Ishikawa (cell line): Measurements from ENCODE around the gene HMGB3.

ENCODE experiments used
- CREB1 ChIP-seq: IDR thresholded peaks from 2 replicates; pipeline ENCODE4 v1.6.1; 2012; ENCODE audit warnings: low read depth
- EGR1 ChIP-seq: IDR thresholded peaks from 2 replicates; pipeline ENCODE4 v1.6.1; 2012
- EP300 ChIP-seq: IDR thresholded peaks from 2 replicates; pipeline ENCODE4 v1.6.1; 2012; ENCODE audit warnings: borderline replicate concordance
- RAD21 ChIP-seq: IDR thresholded peaks from 2 replicates; pipeline ENCODE4 v1.6.1; 2012; ENCODE audit warnings: low read depth
- TAF1 ChIP-seq: IDR thresholded peaks from 2 replicates; pipeline ENCODE4 v1.6.1; 2012; ENCODE audit warnings: low read depth, mild to moderate bottlenecking
- TCF12 ChIP-seq: IDR thresholded peaks from 2 replicates; pipeline ENCODE4 v1.6.1; 2012; ENCODE audit warnings: low read depth
- YY1 ChIP-seq: IDR thresholded peaks from 2 replicates; pipeline ENCODE4 v1.6.1; 2012; ENCODE audit warnings: low read depth
- TF ChIP-seq, protein P1 (sequence below): IDR thresholded peaks from 2 replicates; pipeline ENCODE4 v1.6.1; 2012; ENCODE audit warnings: low read depth, mild to moderate bottlenecking
- TF ChIP-seq, protein P2 (sequence below): IDR thresholded peaks from 2 replicates; pipeline ENCODE4 v1.6.1; 2012

DNA sequence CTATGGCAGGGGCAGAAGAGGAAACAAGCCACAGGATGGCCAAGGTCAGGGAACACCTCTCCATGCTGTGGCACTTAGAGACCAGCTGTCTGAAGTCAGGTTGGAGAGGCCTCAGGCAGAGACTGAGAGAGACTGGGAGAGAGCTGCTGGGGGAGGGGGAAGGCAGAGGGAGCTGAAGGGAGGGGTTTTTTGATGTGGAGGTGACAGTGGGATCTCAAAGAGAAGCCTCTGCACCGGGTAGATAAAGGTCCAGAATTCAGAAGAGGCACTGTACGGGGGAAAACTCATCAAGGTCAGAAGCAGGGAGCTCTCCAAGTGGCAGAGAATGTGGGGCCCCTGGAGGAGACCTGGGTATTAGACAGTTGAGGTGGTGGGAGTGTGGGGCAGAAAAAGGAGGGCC, 41.6 kb upstream of the HMGB3 start:
- TF ChIP-seq, protein P1, sequence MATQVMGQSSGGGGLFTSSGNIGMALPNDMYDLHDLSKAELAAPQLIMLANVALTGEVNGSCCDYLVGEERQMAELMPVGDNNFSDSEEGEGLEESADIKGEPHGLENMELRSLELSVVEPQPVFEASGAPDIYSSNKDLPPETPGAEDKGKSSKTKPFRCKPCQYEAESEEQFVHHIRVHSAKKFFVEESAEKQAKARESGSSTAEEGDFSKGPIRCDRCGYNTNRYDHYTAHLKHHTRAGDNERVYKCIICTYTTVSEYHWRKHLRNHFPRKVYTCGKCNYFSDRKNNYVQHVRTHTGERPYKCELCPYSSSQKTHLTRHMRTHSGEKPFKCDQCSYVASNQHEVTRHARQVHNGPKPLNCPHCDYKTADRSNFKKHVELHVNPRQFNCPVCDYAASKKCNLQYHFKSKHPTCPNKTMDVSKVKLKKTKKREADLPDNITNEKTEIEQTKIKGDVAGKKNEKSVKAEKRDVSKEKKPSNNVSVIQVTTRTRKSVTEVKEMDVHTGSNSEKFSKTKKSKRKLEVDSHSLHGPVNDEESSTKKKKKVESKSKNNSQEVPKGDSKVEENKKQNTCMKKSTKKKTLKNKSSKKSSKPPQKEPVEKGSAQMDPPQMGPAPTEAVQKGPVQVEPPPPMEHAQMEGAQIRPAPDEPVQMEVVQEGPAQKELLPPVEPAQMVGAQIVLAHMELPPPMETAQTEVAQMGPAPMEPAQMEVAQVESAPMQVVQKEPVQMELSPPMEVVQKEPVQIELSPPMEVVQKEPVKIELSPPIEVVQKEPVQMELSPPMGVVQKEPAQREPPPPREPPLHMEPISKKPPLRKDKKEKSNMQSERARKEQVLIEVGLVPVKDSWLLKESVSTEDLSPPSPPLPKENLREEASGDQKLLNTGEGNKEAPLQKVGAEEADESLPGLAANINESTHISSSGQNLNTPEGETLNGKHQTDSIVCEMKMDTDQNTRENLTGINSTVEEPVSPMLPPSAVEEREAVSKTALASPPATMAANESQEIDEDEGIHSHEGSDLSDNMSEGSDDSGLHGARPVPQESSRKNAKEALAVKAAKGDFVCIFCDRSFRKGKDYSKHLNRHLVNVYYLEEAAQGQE: no peak
- TF ChIP-seq EP300 (no peak), YY1 (no peak), TAF1 (no peak), CREB1 (no peak), EGR1 (no peak), TCF12 (no peak), RAD21 (no peak)
- TF ChIP-seq, protein P2, sequence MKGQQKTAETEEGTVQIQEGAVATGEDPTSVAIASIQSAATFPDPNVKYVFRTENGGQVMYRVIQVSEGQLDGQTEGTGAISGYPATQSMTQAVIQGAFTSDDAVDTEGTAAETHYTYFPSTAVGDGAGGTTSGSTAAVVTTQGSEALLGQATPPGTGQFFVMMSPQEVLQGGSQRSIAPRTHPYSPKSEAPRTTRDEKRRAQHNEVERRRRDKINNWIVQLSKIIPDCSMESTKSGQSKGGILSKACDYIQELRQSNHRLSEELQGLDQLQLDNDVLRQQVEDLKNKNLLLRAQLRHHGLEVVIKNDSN: no peak
